Sciatic nerve (tissue), 2 donors: ENCODE data around the gene RNF31. TPM values are rescaled to one million over a fixed set of nuclear protein-coding genes. Genes with fewer than 3 reads are reported as not detected.

Source experiments
- ATAC-seq: fragments of 200-7000 bp; cut with Tn5 transposase; one replicate; pipeline ENCODE4 v1.9.1; 2020; ENCODE audit warnings: mild to moderate bottlenecking, moderate library complexity
- DNase-seq: peaks from one replicate; pipeline ENCODE4 v3.0.0-alpha.2; 2020; ENCODE audit warnings: low spot score
- intact Hi-C: fragments of 100-400 bp; cut with DNase I; formaldehyde crosslinking; loops from one replicate; pipeline ENCODE4 v1.14.2; 2022
- total RNA-seq: library from RNA; stranded (reverse); fragmentation: NEBNext Ultra II Directional; extraction: Animal tissue kit (Norgen Biotek cat#: 25700); gene quantifications from one replicate; pipeline ENCODE4 v1.2.1, GENCODE V29; 2021
- donor health status: DM: no; HTN: no; CAD: no.
- donor health status: DM: no; HTN: no; CAD: no.

The RNF31 gene
- total RNA-seq, 1 donor from 2014 or later, result 61.5 TPM

- intact Hi-C loops, result no loop called here
- peak; percentile 96 for DNase-seq
- peak; percentile 98 for ATAC-seq
Measured at GRCh38 chr14:24135834-24136683, 11.2 kb upstream of the RNF31 start, which contains the start of gene PSME1. TSS of gene PSME1 (plus strand) at chr14:24136194. CDS start at chr14:24136263, 69 bp downstream.

GRCh38 chr14:24136684-24137528 lies 10.4 kb upstream of the RNF31 start:
- intact Hi-C loops, result no loop called here
- DNase-seq, result no peak
- ATAC-seq, result no peak

- ATAC-seq (no peak), DNase-seq (no peak)
- intact Hi-C loops, result no loop called here
Measured at GRCh38 chr14:24137529-24138395, 9.5 kb upstream of the RNF31 start.

- ATAC-seq, result no peak
- intact Hi-C loops, result no loop called here
- no peak for DNase-seq
Measured at GRCh38 chr14:24138396-24139271, 8.7 kb upstream of the RNF31 start.

GRCh38 chr14:24139272-24139934 lies 7.9 kb upstream of the RNF31 start:
- intact Hi-C loops, result no loop called here
- no peak for DNase-seq
- ATAC-seq, result no peak

GRCh38 chr14:24141097-24141880 lies 6.0 kb upstream of the RNF31 start, which contains the start of gene EMC9:
TSS of gene EMC9 (minus strand) at chr14:24141591. CDS start at chr14:24141304, 287 bp downstream.
- ATAC-seq (peak; percentile 97), DNase-seq (peak; percentile 100)
- intact Hi-C loops, result no loop called here

GRCh38 chr14:24143511-24143910 lies 3.8 kb upstream of the RNF31 start:
- ATAC-seq, result no peak
- intact Hi-C loops, result no loop called here
- no peak for DNase-seq

GRCh38 chr14:24144451-24144850 lies 2.8 kb upstream of the RNF31 start:
- DNase-seq, result no peak
- intact Hi-C loops, result no loop called here
- no peak for ATAC-seq

GRCh38 chr14:24145219-24145618 lies 2.1 kb upstream of the RNF31 start:
- intact Hi-C loops, result no loop called here
- ATAC-seq (no peak), DNase-seq (no peak)

GRCh38 chr14:24145690-24146452 lies 1.4 kb upstream of the RNF31 start:
- intact Hi-C loops, result no loop called here
- DNase-seq, result no peak
- no peak for ATAC-seq

GRCh38 chr14:24146453-24146977 lies 783 bp upstream of the RNF31 start, which contains the start of gene PSME2:
TSS of gene PSME2 (minus strand) at chr14:24146610. CDS start at chr14:24146581, 29 bp downstream.
- DNase-seq (peak; percentile 95), ATAC-seq (peak; percentile 91)
- intact Hi-C loops, result no loop called here

- DNase-seq (no peak), ATAC-seq (no peak)
- intact Hi-C loops, result no loop called here
Measured at GRCh38 chr14:24147761-24148428, 597 bp downstream of the RNF31 start.

- intact Hi-C loops, result no loop called here
- DNase-seq, result no peak
- ATAC-seq, result no peak
Measured at GRCh38 chr14:24149302-24149969, 2.1 kb downstream of the RNF31 start.

GRCh38 chr14:24150061-24150460 lies 2.8 kb downstream of the RNF31 start:
- DNase-seq (no peak), ATAC-seq (no peak)
- intact Hi-C loops, result no loop called here

GRCh38 chr14:24150567-24150966 lies 3.3 kb downstream of the RNF31 start:
- intact Hi-C loops, result no loop called here
- ATAC-seq (no peak), DNase-seq (no peak)
